ENCODE data around the gene ZNF776.
A peak's percentile ranks its signal among the peaks of the same experiment; 100 is the strongest.
"Not testable (repeated sequence)": the region's sequence is repeated elsewhere in the genome, so short reads cannot be mapped to it uniquely, and the experiment has no call there.

Gene ZNF776

GRCh38 chr19:57746580-57747471 lies at the start of gene ZNF776:
ZNF776 (plus strand) TSS chr19:57746815; CDS start chr19:57747059, 244 bp downstream.
- DNase-seq = peak; percentile 90 to 95

GRCh38 chr19:57701625-57702024 lies 45.0 kb upstream of the ZNF776 start:
- DNase-seq = no peak

GRCh38 chr19:57706346-57706745 lies 40.3 kb upstream of the ZNF776 start:
- DNase-seq = no peak

- DNase-seq = peak; percentile 50 to 66
These were observed 37.8 kb upstream of the ZNF776 start, which contains the start of gene ZNF154 for GRCh38 chr19:57708641-57709361. ZNF154 (minus strand) TSS chr19:57709204; CDS start chr19:57708971, 233 bp downstream.

- DNase-seq = no peak
These were observed 37.0 kb upstream of the ZNF776 start for GRCh38 chr19:57709616-57710015.

- DNase-seq = no peak
These were observed 34.4 kb upstream of the ZNF776 start for GRCh38 chr19:57712222-57712621.

- DNase-seq = no peak
These were observed 27.2 kb upstream of the ZNF776 start for GRCh38 chr19:57719424-57719823.

- DNase-seq = no peak
These were observed 26.6 kb upstream of the ZNF776 start for GRCh38 chr19:57719901-57720519.

GRCh38 chr19:57720878-57721277 lies 25.7 kb upstream of the ZNF776 start:
- no peak for DNase-seq

- DNase-seq = peak in 1 of 2 experiments; percentile 46
These were observed 8.3 kb upstream of the ZNF776 start for GRCh38 chr19:57738320-57738719.

GRCh38 chr19:57738770-57739169 lies 7.8 kb upstream of the ZNF776 start:
- DNase-seq = not testable (repeated sequence)

GRCh38 chr19:57747472-57747807 lies 825 bp downstream of the ZNF776 start:
- DNase-seq = no peak

- peak in 1 of 2 experiments; percentile 1 for DNase-seq
These were observed 1.4 kb downstream of the ZNF776 start for GRCh38 chr19:57748029-57748428.

GRCh38 chr19:57754091-57754673 lies 7.6 kb downstream of the ZNF776 start:
- no peak for DNase-seq

- DNase-seq = no peak
These were observed 8.4 kb downstream of the ZNF776 start for GRCh38 chr19:57755031-57755430.

GRCh38 chr19:57757941-57758340 lies 11.3 kb downstream of the ZNF776 start:
- DNase-seq = no peak

GRCh38 chr19:57759096-57759495 lies 12.5 kb downstream of the ZNF776 start:
- no peak for DNase-seq

- DNase-seq = peak; percentile 85 to 94
These were observed 22.9 kb downstream of the ZNF776 start, which contains the start of gene ZNF586 for GRCh38 chr19:57769345-57770131. ZNF586 (plus strand) TSS chr19:57769676; CDS start chr19:57769843, 167 bp downstream.

GRCh38 chr19:57771417-57771816 lies 24.8 kb downstream of the ZNF776 start:
- DNase-seq = no peak

- DNase-seq = no peak
These were observed 26.9 kb downstream of the ZNF776 start for GRCh38 chr19:57773488-57773887.

- DNase-seq = no peak
These were observed 30.2 kb downstream of the ZNF776 start for GRCh38 chr19:57776764-57777296.

GRCh38 chr19:57778336-57778735 lies 31.7 kb downstream of the ZNF776 start:
- no peak for DNase-seq

Data from NCI-H526 (cell line).